NOMO-1 treated with DMSO at 0.1 percent for 48 hours (cell line): ENCODE data around the gene RHOXF2.
A peak's percentile ranks its signal among the peaks of the same experiment; 100 is the strongest.
"Not testable (repeated sequence)": the region's sequence is repeated elsewhere in the genome, so short reads cannot be mapped to it uniquely, and the experiment has no call there.

ENCODE experiments used
- DNase-seq: peaks from one replicate; lab custom pipeline; 2025; ENCODE audit not compliant: unreplicated experiment; lab: John Stamatoyannopoulos, UW

The RHOXF2 gene, protein sequence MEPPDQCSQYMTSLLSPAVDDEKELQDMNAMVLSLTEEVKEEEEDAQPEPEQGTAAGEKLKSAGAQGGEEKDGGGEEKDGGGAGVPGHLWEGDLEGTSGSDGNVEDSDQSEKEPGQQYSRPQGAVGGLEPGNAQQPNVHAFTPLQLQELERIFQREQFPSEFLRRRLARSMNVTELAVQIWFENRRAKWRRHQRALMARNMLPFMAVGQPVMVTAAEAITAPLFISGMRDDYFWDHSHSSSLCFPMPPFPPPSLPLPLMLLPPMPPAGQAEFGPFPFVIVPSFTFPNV

GRCh38 chrX:120158313-120158712 is at the start of gene RHOXF2:
RHOXF2 (plus strand) TSS chrX:120158613; CDS start chrX:120158751, 138 bp downstream.
- DNase-seq, result not testable (repeated sequence)

DNA sequence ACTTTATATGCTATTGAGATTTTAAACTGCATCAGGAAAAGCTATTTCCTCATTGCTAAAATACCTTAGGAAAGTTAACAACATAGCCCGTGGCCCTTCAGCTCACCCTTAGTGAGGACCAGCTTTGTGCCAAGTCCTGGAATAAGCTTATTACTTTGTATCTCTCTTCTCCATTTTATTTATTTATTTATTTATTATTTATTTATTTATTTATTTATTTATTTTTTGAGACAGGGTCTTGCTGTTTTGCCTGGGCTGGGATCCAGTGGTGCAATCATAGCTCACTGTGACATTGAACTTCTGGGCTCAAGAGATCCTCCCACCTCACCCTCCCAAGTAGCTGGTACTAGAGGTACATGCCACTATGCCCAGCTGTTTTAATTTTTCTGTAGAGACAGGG is 49.0 kb upstream of the RHOXF2 start:
- no peak for DNase-seq

- DNase-seq, result no peak
These were observed 46.8 kb upstream of the RHOXF2 start for GRCh38 chrX:120111611-120112010.

- no peak for DNase-seq
These were observed 42.9 kb upstream of the RHOXF2 start, which contains the start of gene RHOXF1 for GRCh38 chrX:120115438-120115963. RHOXF1 (minus strand) TSS chrX:120115913; CDS start chrX:120115862, 51 bp downstream.

DNA sequence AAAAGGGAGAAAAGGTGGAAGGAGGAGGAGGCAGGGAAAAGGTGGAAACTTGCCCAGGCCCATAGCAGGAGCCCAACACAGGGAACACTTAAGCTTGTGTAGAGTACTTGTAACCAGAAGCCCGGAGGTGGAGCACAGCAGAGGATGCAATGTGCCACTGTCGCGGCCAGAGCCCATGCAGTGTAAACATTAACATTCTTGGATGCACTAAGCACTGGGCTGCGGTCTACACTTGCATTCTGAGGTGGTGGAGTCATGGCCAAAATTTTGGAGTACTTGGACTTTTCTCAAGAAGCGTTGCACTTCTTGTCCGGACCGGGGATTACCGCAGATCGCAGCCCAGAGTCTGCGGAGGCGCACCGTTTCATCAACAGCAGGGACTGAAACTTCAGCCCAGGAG is 38.2 kb upstream of the RHOXF2 start:
- DNase-seq, result no peak

DNA sequence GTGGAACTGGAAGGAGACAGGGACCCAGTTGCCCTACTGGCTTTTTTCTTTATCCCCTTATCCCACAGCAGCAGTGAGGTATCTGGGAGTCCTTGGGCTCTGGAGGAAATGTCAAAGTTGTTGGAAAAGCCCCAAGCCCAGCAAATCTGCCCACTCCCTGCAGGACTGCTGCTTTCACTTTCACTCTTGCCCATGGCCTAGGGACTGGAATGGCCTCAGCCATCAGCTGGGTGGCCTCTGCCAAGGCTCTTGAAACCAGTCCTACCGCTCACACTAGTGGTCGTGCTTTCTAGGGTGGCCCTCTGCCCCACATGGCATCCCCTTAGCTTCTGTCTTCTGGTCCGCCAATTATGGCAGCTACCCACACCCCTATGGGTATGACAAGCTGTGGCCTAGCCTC is 33.0 kb upstream of the RHOXF2 start:
- DNase-seq, result no peak

- not testable (repeated sequence) for DNase-seq
These were observed 30.0 kb upstream of the RHOXF2 start for GRCh38 chrX:120128306-120128846.

DNA sequence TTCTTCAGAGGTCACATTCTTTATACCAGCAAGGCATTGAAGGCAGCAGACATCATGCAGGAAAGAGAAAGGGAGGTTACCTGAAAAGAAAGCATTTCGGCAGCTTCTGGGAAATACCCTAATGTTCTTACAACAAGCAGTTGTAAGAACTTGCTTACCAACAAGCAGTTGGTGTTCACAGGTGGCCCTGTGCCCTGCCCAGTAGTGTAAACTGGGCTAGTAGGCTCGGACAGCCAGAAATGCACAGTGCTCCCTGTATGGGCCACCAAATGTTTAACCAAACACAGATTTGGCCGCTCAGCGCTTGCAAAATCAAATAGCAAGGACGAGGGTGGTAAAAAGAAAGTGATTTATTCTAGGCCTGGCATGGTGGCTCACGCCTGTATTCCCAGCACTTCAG is 22.3 kb upstream of the RHOXF2 start:
- DNase-seq, result no peak

GRCh38 chrX:120136840-120137239 is 21.6 kb upstream of the RHOXF2 start:
- no peak for DNase-seq

- peak; percentile 14 for DNase-seq
These were observed 21.0 kb upstream of the RHOXF2 start for GRCh38 chrX:120137439-120137838.

DNA sequence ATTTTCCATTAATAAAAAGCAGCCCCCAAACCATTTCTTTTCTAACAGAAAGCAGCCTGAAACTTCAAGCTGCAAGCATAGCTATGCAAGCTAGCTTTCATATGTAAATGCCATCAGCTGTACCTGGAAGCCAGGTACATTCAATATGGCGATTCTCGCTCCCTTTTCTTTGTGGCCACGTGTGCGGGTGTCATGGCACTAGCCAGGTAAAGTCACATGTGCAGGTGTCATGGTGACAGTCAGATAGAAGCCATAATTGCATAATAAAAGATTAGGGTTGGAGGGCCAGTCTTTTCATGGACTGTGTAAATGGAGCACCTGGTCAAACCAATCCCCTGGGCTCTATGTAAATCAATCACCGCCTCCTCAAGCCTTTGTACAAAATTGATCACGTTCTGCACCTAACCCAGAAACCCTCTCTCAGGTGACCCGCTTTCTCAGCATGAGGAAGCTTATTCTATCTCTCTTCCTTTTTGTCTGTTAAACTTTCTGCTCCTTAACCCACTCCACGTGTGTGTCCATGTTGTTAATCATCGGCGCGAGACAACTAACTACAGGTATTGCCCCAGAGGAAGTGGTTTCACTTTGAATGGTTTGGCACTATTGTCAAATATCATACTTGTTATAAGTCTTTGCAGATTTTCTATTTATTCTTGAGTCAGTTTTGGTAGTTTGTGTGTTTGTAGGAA is 18.0 kb upstream of the RHOXF2 start:
- no peak for DNase-seq

GRCh38 chrX:120144178-120144844 is 14.1 kb upstream of the RHOXF2 start:
- DNase-seq, result no peak

DNA sequence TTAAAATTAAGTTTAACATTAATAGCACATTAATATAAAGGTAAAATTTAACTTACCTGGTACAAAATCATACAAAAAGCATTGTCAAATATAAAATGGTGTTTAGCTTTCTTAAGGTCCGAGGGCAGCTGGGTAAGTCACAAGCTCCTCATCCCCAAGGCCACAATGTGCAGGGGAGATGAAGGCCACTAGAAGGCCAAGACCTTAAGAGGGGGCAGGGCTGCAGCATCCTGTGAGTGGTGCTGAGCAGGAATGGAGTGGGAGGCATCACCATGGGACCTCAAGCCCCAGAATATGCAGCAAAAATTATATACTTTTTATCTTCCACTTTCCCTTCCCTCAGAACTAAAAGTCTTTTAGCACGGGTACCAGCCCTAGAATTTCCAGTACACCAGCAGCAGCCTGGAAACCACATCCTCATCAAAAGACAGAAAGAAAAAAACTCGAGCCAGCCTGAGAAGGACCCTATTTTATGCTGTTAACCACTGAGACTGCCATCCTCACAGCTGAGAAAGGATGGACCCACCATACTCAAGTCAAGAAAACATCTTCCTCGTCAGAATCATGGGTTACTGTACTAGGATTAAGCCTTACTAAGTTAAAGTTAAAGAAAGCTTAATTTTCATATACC is 13.0 kb upstream of the RHOXF2 start:
- no peak for DNase-seq

DNA sequence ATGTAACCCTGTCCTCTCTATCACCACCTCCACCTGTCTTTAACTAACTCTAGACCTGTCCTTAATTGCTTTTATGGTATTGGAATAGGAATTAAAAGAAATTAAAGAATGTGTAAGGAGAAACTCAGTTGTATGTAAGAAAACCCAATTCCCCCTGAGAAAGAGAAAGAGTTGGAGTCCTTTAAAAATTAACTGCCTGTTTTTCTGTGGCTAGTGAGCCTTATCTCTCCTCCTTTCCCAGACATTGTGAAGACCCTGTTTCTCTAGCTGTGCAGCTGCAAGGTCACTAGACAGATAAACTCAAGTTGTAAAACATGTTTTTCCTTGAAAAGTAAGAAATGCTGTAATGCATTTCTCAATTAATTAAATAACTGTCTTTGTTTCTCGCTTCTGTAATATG is 12.1 kb upstream of the RHOXF2 start:
- DNase-seq, result not testable (repeated sequence)

GRCh38 chrX:120147537-120147936 is 10.9 kb upstream of the RHOXF2 start:
- DNase-seq, result no peak

GRCh38 chrX:120150109-120150744 is 8.2 kb upstream of the RHOXF2 start:
- DNase-seq, result not testable (repeated sequence)

DNA sequence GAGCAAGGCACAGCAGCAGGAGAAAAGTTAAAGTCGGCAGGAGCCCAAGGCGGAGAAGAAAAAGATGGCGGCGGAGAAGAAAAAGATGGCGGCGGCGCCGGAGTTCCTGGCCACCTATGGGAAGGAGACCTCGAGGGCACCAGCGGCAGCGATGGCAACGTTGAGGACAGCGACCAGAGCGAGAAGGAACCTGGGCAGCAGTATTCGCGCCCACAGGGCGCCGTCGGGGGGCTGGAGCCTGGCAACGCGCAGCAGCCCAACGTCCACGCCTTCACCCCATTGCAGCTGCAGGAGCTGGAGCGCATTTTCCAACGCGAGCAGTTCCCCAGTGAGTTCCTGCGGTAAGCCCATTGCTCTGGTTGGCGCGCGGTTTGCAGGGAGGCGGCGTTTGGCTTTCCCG is 673 bp downstream of the RHOXF2 start:
- not testable (repeated sequence) for DNase-seq

DNA sequence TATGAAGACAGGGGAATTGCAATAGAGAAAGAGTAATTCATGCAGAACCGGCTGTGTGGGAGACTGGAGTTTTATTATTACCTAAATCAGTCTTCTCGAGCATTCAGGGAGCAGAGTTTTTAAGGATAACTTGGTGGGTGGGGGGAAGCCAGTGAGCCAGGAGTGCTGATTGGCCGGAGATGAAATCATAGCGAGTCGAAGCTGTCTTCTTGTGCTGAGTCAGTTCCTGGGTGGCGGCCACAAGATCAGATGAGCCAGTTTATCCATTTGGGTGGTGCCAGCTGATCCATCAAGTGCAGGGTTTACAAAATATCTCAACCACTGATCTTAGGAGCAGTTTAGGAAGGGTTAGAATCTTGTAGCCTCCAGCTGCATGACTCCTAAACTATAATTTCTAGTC is 34.8 kb downstream of the RHOXF2 start:
- not testable (repeated sequence) for DNase-seq

DNA sequence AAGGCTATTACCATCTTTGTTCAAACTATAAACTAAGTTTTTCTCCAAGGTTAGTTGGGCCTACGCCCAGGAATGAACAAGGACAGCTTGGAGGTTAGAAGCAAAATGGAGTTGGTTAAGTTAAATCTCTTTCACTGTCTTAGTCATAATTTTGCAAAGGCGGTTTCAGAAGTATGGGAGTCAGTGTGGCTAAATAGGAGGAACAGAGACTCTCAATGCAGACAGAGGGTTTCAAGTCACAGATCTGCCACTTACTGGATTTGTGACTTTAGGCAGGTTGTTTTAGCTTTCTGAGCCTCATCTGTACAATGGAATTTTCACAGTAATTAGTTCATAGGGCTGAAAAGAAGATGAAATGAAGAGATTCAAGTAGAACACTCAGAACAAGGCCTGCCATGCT is 35.3 kb downstream of the RHOXF2 start:
- not testable (repeated sequence) for DNase-seq

- DNase-seq, result not testable (repeated sequence)
These were observed 37.4 kb downstream of the RHOXF2 start for GRCh38 chrX:120195786-120196185.
